HG02870 (cell line): ENCODE data around the gene SCYGR5.
"Not testable (repeated sequence)": the region's sequence is repeated elsewhere in the genome, so short reads cannot be mapped to it uniquely, and the experiment has no call there.

Experiments used
- ATAC-seq: cut with Tn5 transposase; IDR thresholded peaks from one replicate; pipeline ENCODE4 v1.9.1; 2021; ENCODE audit warnings: mild to moderate bottlenecking, moderate library complexity; ENCODE audit not compliant: unreplicated experiment

The SCYGR5 gene

DNA sequence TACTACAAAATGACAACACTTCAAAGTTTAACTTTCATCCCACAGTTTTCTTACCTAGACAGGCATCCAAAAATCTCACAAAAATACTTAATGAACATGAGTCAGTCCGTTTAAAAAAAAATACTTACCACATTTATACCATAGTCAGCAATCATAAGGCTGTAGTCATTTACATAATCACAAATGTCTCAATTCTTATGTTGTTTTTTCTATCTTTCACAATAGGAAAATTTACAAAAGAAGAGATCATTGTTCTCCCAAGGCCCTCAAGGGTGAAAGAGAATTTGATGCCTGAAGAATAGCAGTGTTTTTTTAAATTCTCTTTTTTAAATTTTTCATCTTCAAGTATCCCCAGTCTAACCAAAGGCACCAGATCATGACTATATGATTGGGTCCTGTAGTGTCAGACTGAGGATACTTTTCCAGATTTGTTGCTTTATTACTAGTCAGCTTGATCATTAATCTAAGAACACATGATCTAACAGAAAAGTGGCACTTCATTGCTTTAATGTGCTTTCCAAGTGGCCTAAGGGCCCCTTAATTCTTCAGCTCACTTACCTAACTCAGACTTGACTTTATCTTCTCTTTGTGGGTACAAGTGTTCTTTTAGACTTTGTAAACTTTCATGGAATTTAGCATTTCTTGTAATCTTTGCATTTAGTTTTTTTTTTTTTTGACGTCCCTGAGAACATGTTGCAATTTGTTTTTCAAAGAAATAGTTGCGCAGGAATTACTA is 4.7 kb downstream of the SCYGR5 start:
- no peak for ATAC-seq

DNA sequence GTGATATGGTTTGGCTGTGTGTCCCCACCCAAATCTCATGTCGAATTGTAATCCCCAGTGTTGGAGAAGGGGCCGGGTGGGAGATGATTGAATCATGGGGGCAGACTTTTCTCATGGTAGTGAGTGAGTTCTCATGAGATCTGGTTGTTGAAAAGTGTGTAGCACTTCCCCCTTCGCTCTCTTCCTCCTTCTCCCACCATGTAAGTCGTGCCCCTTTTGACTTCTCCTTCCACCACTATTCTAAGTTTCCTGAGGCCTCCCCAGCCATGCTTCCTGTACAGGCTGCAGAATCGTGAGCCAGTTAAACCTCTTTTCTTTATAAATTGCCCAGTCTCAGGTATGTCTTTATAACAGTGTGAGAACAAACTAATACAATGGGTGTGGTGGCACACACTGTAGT is 7.0 kb downstream of the SCYGR5 start:
- ATAC-seq = not testable (repeated sequence)

DNA sequence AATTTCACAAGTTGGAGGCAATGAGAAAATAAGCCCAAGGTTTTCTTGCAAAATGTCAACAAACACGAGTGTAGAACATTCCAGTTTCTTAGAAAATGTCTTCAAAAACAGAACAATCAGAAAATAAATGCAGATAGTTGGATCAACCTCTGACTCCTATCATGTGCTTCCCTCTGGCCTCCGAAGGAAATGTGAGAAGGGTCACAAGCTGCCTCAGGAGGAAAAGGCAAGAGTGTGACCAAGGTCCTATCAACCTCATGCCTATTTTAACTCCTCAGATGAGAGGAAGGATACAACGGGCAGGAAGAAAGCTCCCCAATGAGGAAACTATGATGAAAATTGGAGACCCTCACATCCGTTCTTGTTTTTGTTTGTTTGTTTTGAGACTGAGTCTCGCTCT is 7.9 kb downstream of the SCYGR5 start:
- no peak for ATAC-seq

DNA sequence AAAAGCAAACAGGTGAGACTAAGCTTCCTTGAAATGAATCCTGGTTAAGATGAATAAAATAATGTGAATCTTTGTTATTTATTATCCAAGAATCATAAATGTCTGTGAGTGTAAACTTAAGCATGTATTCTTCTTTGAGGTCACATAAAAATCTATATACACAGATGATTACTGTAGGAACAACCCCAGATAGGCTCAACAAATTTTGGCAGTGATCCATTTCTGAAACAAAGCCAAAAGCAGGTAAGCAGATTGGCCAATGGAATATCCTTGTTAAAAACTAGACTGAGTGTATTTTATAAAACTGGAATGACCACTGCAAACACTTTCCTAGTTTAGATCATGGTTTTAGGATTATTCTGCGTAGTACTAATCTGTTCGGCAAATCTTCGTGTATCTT is 11.3 kb downstream of the SCYGR5 start:
- no peak for ATAC-seq

DNA sequence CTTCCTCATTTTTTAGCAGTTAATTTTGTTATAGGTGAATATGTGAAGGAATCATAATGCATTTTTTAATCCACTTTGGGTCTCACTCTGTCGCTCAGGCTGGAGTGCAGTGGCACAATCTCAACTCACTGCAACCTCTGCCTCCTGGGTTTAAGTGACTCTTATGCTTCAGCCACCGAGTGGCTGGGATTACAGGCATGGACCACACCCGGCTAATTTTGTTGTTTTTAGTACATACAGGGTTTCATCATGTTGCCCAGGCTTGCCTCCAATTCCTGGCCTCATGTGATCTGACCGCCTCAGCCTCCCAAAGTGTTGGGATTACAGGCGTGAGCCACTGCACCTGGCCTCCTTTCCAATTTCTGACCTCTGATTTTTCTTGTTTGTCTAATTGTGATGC is 17.7 kb downstream of the SCYGR5 start:
- no peak for ATAC-seq

DNA sequence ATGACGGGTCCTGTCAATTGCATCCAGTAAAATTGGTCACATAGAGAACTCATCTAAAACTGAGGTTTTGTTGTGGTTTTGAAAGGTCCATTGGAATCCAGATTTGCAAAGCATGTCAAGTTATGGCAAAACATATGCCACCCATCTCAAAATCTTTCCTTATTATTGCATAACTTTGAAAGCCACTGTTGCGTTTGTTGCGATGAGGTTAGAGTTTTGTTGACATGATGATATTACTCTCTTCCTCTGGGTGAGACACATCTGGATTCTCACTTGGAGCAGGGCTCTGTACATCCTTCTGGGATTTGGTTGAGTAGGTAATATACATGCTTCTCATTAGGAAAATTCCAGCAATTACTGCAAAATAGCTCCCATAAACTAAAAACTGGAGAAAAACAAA is 20.6 kb downstream of the SCYGR5 start:
- no peak for ATAC-seq

DNA sequence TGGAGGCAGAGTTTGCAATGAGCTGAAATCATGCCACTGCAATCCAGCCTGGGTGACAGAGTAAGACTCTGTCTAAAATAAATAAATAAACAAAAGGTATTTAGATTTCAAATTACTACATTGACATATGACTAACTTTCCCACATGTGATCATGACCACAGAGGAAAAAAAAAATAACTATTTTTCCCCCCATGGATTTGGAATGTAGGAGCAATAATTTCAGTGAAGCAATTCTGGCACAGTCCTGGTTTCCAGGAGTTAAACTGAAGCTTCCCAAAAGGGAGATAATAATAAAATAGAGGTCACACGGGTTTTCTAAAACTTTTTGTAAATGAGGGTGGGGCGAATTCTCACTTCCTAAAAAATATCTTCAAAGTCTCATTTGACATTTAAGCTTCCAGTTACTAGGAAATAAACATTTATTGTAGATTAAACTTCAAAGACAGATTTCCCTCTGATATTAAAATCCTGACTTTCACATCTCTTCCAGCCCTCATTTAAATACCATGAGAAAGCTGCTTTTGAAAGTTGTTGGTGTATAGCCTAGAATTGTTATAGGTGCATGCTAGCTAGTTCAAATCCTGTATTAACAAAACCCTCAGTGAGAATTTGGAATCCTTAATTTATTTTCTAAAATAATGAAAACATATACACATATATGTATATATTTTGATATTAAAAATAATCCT is 30.5 kb downstream of the SCYGR5 start:
- no peak for ATAC-seq

DNA sequence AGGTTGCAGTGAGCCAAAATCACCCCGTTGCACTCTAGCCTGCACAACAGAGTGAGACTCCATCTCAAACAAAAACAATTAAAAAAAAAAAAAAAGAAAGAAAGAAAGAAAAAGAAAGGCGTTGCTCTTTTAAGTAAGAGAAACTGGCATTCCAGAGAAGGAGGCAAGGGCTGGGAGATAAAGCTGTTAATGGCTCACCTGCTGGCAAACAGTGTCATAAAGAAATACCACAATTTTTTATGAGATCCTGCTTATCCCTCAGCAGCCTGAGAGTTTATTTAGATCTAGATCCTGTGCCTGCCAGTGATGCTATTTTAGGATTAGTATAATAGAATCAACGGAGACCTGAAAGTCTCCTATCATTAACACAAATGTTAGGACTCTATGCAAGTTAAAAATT is 35.0 kb downstream of the SCYGR5 start:
- no peak for ATAC-seq

DNA sequence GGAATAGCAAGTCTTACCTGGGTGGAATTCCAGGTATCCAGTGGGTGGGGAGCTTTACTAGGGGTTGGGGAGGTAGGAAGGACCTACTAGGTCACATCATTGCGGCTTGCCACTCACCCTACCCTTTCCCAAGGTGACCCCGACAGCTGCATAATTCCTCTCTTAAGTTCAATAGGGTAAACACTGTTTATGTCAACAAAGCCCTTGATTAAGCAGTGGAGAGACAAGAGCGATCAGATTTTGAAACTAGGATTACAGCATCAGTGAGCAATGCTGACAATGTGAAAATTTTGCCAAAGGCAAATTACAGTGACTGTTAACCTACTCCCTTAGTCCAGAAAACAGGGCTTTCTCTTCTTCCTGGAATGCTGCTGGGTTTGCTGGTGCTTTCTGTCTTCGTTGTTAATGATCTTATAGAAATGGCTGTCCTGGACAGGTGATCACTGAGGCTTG is 36.7 kb downstream of the SCYGR5 start:
- no peak for ATAC-seq

DNA sequence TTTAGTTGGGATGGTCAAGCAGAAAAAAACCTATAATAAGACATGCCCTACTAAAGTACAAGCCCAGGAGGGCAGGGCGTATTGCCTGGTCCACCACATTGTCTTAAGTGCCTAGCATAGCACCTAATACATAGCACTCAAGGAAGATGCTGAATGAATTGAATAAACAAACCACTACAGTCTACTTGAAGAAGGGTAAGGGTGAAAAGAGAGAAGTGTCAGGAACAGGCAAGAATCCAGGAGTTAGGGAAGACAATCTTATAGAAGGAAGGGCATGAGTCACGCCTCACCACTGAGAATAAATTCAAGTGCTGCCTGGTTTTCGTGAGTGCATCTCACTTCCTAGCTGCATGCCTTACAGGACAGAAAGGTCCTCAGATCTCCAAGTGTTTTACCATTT is 37.4 kb downstream of the SCYGR5 start:
- ATAC-seq = no peak

DNA sequence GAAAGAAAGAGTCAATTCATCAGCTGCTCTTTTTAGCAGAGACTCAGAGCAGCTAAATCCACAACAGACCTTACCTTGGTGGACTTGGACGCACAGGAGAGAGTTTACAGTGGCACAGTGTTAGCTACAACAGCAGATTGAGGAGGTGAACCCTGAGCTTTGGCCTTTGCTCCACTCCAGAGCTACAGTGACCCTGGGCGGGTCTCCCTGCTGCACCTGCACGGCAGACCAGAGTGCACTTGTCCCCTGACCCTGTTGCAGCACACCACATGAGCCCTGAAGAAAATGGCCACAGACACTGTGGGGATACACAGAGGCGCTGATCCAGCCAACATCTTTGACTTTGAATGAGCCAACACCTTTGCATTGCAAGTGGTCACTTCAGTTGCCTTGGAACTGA is 40.3 kb downstream of the SCYGR5 start:
- no peak for ATAC-seq

DNA sequence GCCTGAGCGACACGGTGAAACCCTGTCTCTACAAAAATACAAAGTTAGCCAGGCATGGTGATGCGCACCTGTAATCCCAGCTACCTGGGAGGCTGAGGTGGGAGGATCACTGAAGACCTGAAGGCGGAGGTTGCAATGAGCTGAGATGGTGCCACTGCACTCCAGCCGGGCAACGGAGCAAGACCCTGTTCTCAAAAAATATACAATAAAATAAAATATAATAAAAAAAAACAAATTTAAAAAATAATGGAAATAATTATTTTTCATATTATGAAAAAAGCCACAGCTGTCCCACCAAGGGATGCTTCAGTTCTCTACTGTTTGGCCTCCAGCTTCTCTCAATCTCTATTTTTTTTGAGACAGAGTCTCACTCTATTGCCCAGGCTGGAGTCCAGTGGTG is 40.8 kb downstream of the SCYGR5 start:
- ATAC-seq = no peak

DNA sequence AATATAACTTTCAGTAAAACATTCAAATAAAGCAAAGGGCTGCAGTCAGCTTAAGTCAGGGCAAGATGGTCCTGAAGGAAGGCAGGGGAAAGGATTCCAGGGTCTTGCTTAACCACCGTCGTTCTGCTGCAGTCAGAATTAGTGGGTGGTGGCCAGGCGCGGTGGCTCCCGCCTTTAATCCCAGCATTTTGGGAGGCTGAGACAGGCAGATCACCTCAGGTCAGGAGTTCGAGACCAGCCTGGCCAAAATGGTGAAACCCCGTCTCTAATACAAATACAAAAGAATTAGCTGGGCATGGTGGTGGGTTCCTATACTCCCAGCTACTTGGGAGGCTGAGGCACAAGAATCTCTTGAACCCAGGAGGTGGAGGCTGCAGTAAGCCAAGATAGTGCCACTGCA is 44.4 kb downstream of the SCYGR5 start:
- no peak for ATAC-seq

DNA sequence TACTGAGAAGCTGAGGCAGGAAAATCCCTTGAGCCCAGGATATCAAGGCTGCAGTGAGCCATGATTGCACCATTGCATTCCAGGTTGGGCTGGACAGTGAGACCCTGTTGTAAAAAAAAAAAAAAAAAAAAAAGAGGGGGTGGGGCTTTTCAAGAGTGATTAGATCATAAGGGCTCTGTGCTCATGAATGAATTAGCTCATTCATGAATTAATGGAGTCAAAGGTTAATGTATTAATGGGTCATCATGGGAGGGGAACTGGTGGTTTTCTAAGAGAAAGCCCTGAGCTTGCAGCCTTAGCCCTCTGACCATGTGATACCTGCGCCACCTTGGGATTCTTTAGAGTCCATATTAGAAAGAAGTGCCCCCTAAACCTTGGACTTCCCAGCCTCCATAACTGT is 46.7 kb downstream of the SCYGR5 start:
- ATAC-seq = no peak

DNA sequence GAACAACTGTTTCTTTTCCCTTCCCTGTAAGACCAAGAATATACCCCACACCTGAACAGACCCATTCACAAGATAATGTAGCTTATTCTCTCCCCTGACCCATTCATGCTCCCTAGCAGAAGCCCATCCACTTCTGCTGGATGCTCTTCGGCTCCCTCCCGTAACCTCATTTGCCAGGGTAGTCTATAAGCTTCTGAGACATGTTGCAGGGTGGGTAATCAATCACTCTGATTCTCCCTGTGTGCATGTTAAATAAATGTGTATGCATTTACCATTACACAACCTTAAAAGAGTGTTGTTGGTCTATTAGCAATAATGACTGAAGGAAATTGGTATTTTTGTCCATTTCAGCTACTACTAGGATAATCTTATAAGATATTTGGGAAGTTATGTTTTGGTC is 49.9 kb downstream of the SCYGR5 start:
- ATAC-seq = no peak
